ENCODE results near the gene CLIC4. TPM values are rescaled to one million over a fixed set of nuclear protein-coding genes. Genes with fewer than 3 reads are reported as not detected.

The CLIC4 gene
- total RNA-seq, 1 experiment from 2014 or later, result 123 TPM

DNA sequence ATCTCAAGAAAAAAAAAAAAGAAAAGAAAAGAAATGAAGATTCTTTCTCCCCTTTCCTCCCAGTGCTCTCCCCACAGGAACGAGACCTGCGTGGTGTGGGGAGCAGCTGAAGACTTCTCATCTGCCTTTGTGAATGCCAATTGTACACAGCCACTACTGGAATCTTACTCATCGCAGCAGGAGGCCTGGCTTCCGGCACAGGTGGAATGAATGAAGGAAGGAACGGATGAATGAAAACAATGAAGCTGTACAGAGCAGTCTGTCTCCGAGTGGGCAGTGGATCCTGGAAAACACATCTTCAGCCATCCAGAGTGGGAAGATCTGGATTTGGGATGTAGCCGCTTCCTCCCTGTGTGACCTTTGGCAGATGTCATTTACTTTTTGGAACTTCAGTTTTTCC lies 119.9 kb downstream of the CLIC4 start:
- ChIA-PET POLR2A (ENCODE audit: unreplicated experiment) (no interaction called here), CTCF (interaction anchor here (0.6 kb wide), 3 partner anchors 9 to 132 kb away, joined by 3 read pairs; no protein-coding TSS in a partner anchor)
- H3K4me1 ChIP-seq (replicated peaks; ENCODE audit: insufficient read depth), result peaks cover 4% of the 10 kb centered on the region; the same call in 1 of the 2 replicates
- intact Hi-C loops (cut with micrococcal nuclease; ENCODE audit: unreplicated experiment), result no loop called here
- H3K79me2 ChIP-seq (ENCODE audit: low read depth), result no peaks in the 10 kb centered on the region
- DNase-seq, result no peak
- no TSS peak for BruUV-seq (replicated peaks)
- no peaks in the 10 kb centered on the region for H3K27me3 ChIP-seq (ENCODE audit: insufficient read depth, low read depth)
- H2AFZ ChIP-seq, result no peak overlapping the region
- TF ChIP-seq, protein P1, sequence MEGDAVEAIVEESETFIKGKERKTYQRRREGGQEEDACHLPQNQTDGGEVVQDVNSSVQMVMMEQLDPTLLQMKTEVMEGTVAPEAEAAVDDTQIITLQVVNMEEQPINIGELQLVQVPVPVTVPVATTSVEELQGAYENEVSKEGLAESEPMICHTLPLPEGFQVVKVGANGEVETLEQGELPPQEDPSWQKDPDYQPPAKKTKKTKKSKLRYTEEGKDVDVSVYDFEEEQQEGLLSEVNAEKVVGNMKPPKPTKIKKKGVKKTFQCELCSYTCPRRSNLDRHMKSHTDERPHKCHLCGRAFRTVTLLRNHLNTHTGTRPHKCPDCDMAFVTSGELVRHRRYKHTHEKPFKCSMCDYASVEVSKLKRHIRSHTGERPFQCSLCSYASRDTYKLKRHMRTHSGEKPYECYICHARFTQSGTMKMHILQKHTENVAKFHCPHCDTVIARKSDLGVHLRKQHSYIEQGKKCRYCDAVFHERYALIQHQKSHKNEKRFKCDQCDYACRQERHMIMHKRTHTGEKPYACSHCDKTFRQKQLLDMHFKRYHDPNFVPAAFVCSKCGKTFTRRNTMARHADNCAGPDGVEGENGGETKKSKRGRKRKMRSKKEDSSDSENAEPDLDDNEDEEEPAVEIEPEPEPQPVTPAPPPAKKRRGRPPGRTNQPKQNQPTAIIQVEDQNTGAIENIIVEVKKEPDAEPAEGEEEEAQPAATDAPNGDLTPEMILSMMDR (conservative IDR thresholded peaks at IDR 0.05), result no peak
- no peak for TF ChIP-seq EZH2 (IDR thresholded peaks at IDR 0.05; ENCODE audit: low read depth)
- H3K4me3 ChIP-seq, result no peak overlapping the region
- no peaks in the 10 kb centered on the region for H3K9me3 ChIP-seq (ENCODE audit: insufficient read depth, low read depth)
- no peak overlapping the region for H3K27ac ChIP-seq
- H3K9me2 ChIP-seq (ENCODE audit: insufficient read depth), result no peaks in the 10 kb centered on the region
- H4K20me1 ChIP-seq (ENCODE audit: insufficient read depth), result no peaks in the 10 kb centered on the region
- no peak overlapping the region for H3K4me2 ChIP-seq
- H3K36me3 ChIP-seq (ENCODE audit: low read depth), result no peaks in the 10 kb centered on the region
- no peaks in the 10 kb centered on the region for H3F3A ChIP-seq (ENCODE audit: insufficient read depth, low read depth)

DNA sequence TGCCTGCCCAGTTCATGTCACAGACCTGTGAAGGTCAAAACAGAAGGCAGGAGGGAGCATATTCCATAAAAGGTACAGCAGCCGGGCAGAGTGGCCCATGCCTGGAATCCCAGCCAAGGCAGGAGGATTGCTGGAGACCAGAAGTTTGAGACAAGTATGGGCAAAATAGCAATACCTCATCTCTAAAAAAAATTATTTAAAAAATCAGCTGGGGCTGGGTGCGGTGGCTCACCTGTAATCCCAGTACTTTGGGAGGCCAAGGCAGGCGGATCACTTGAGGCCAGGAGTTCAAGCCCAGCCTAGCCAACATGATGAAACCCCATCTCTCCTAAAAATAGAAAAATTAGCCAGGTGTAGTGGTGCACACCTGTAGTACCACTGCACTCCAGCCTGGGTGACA lies 120.3 kb downstream of the CLIC4 start:
- POLR2A ChIA-PET (ENCODE audit: unreplicated experiment), result no interaction called here
- Histone ChIP-seq H3K36me3 (ENCODE audit: low read depth) (no peaks in the 10 kb centered on the region), H3K79me2 (ENCODE audit: low read depth) (no peaks in the 10 kb centered on the region), H2AFZ (no peak overlapping the region), H3K27me3 (ENCODE audit: insufficient read depth, low read depth) (no peaks in the 10 kb centered on the region), H3K9me3 (ENCODE audit: insufficient read depth, low read depth) (no peaks in the 10 kb centered on the region), H3F3A (ENCODE audit: insufficient read depth, low read depth) (no peaks in the 10 kb centered on the region), H3K4me1 (replicated peaks; ENCODE audit: insufficient read depth) (peaks cover 4% of the 10 kb centered on the region; the same call in 1 of the 2 replicates), H3K4me2 (no peak overlapping the region), H3K9me2 (ENCODE audit: insufficient read depth) (no peaks in the 10 kb centered on the region), H3K4me3 (no peak overlapping the region), H4K20me1 (ENCODE audit: insufficient read depth) (no peaks in the 10 kb centered on the region), H3K27ac (no peak overlapping the region)
- no peak for DNase-seq
- TF ChIP-seq, protein P1 (conservative IDR thresholded peaks at IDR 0.05), result no peak
- no peak for TF ChIP-seq EZH2 (IDR thresholded peaks at IDR 0.05; ENCODE audit: low read depth)
- no TSS peak for BruUV-seq (replicated peaks)
- CTCF ChIA-PET, result interaction anchor here (0.6 kb wide), 1 partner anchor 34 kb away, joined by 3 read pairs; no protein-coding TSS in a partner anchor
- intact Hi-C loops (cut with micrococcal nuclease; ENCODE audit: unreplicated experiment), result no loop called here

DNA sequence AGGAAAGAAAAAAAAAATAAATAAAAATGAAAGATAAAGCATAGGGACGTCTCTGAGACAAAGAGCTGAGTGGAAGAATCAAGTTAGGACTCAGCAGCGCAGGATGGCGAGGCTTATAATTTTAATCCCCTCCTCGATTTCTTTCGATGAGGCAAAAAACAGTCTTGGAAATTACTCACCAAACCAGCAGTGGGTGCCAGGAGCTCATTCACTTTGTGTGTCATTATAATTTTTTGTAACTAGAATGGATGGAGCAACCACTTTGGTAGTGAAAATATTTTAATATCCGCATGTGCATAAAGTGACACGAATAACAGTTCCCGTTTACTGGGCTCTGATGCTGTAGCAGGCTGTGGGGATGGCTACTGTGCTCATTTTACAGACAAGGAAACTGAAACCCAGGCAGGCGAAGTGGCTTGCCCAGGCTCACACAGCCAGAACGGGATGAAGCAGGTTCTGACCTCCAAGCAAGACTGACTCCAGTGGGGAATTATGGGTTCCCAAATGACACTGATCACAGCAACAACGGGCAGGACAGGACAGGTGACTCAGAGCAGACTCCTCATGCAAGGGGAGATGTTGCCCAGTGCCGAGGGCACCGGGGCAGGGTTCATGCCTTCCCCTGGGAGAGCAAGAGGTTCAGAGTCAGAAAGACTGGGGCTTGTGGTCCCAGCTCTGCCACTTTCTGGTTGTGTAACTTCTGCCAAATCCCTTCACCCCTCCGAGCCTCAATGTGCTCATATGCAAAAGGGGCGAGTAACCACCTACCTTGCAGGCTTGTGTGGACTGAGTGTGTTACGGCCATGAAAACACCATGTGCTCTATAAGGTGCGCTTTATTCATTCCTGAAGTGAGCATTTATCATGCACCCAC lies 121.2 kb downstream of the CLIC4 start:
- Histone ChIP-seq H3K27me3 (ENCODE audit: insufficient read depth, low read depth) (no peaks in the 10 kb centered on the region), H4K20me1 (ENCODE audit: insufficient read depth) (no peaks in the 10 kb centered on the region), H3K4me3 (no peak overlapping the region), H3F3A (ENCODE audit: insufficient read depth, low read depth) (no peaks in the 10 kb centered on the region), H3K27ac (no peak overlapping the region), H3K79me2 (ENCODE audit: low read depth) (no peaks in the 10 kb centered on the region), H3K36me3 (ENCODE audit: low read depth) (no peaks in the 10 kb centered on the region), H3K9me2 (ENCODE audit: insufficient read depth) (no peaks in the 10 kb centered on the region), H3K4me1 (replicated peaks; ENCODE audit: insufficient read depth) (peaks cover 4% of the 10 kb centered on the region; the same call in 1 of the 2 replicates), H2AFZ (no peak overlapping the region), H3K4me2 (no peak overlapping the region), H3K9me3 (ENCODE audit: insufficient read depth, low read depth) (no peaks in the 10 kb centered on the region)
- DNase-seq, result no peak
- ChIA-PET POLR2A (ENCODE audit: unreplicated experiment) (no interaction called here), CTCF (no interaction called here)
- TF ChIP-seq, protein P1 (conservative IDR thresholded peaks at IDR 0.05), result no peak
- TF ChIP-seq EZH2 (IDR thresholded peaks at IDR 0.05; ENCODE audit: low read depth), result no peak
- intact Hi-C loops (cut with micrococcal nuclease; ENCODE audit: unreplicated experiment), result no loop called here
- BruUV-seq (replicated peaks), result no TSS peak
